Ectodermal cell (in vitro differentiated cells): ENCODE measurements around the gene FOXF2.

Experiments
- H3K27ac ChIP-seq: 2 replicates; pipeline ENCODE4 v1.7.0; 2013; ENCODE audit warnings: mild to moderate bottlenecking, low read depth, low read length; ENCODE audit not compliant: insufficient read depth, poor library complexity, severe bottlenecking
- H3K27me3 ChIP-seq: 2 replicates; pipeline ENCODE4 v1.7.0; 2013; ENCODE audit warnings: mild to moderate bottlenecking, low read length; ENCODE audit not compliant: insufficient read depth, control insufficient read depth, poor library complexity, severe bottlenecking
- H3K36me3 ChIP-seq: one replicate; pipeline ENCODE4 v1.7.0; 2013; ENCODE audit warnings: low read length; ENCODE audit not compliant: control insufficient read depth, insufficient read depth
- H3K4me1 ChIP-seq: one replicate; pipeline ENCODE4 v1.7.0; 2013; ENCODE audit warnings: low read length; ENCODE audit not compliant: control insufficient read depth, insufficient read depth
- H3K4me3 ChIP-seq: 2 replicates; pipeline ENCODE4 v1.7.0; 2013; ENCODE audit warnings: low read depth, low read length, control low read depth; ENCODE audit not compliant: insufficient read depth
- H3K9me3 ChIP-seq: 2 replicates; pipeline ENCODE4 v1.7.0; 2013; ENCODE audit warnings: mild to moderate bottlenecking, low read length, moderate library complexity; ENCODE audit not compliant: control insufficient read depth
- WGBS, 2 experiments: methylation state at CpG; one replicate each; pipeline ENCODE4 v1.1.7; 2013; ENCODE audit warnings: missing lambda C conversion rate in 2 of 2; 5-methylcytosine and 5-hydroxymethylcytosine counted together

The FOXF2 gene

GRCh38 chr6:1383729-1384548 is 5.4 kb upstream of the FOXF2 start:
- peaks cover 100% of the 10 kb centered on the region for H3K27me3 ChIP-seq
- H3K4me3 ChIP-seq, result no peak overlapping the region
- H3K36me3 ChIP-seq, result no peaks in the 10 kb centered on the region
- WGBS, 2 experiments, result 1% methylated on average over 71 of the region's 71 CpGs
- peaks cover 29% of the 10 kb centered on the region for H3K4me1 ChIP-seq
- no peaks in the 10 kb centered on the region for H3K9me3 ChIP-seq
- H3K27ac ChIP-seq, result no peak overlapping the region

GRCh38 chr6:1384549-1385128 is 4.7 kb upstream of the FOXF2 start:
- H3K27ac ChIP-seq, result no peak overlapping the region
- 2 to 3% methylated on average over 34 of the region's 34 CpGs for WGBS, 2 experiments

DNA sequence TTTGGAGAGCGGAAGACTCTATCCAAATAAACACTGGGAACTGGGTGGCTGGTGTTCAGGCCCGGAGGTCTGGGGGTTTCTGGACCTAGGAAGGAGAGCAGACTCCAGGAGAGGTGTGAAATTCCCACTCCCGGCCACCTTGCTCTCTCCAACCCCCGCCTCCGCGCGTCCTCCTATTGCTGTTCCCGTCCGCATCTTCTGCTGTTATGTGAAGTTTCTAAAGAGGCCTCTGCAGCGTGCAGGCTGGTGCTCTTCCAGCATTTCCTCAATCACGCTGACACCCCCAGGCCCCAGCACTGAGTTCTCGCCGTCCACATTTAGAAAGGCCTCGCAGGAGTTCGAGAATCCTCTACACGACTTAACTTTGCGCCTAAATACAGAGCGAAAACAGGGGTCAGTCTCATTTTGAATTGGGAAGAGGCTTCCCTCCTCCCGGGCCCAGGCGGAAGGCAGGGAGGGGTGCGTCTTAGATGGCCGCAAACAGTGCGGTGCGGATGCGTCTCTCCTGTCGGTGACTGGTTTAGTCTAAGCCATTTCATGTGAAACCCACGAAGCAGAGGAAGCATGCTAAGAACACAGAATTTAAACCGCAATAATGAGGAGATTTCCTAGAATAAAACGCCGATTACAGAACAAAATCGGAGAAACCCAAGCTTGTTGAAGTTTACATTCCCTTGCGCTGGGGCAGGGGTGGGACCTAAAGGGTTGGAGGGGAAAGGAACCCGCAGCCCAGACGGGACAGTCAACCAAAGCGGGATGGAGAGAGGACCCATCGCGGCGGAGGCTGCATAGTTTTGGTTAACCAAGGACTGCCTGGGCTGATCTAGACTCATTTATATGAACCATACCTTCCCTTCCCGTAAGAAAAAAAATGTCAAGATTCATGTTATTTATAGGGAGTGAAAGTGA is 4.0 kb upstream of the FOXF2 start:
- Histone ChIP-seq H3K4me3 (no peak overlapping the region), H3K27me3 (peaks cover 100% of the 10 kb centered on the region), H3K36me3 (no peaks in the 10 kb centered on the region), H3K4me1 (peaks cover 26% of the 10 kb centered on the region), H3K27ac (no peak overlapping the region), H3K9me3 (no peaks in the 10 kb centered on the region)
- WGBS, 2 experiments, result 4 to 5% methylated on average over 38 to 39 of the region's 39 CpGs

More at GRCh38 chr6:1384549-1385128, 4.7 kb upstream of the FOXF2 start:
- Histone ChIP-seq H3K27me3 (peaks cover 100% of the 10 kb centered on the region), H3K4me1 (peaks cover 26% of the 10 kb centered on the region), H3K9me3 (no peaks in the 10 kb centered on the region), H3K4me3 (no peak overlapping the region), H3K36me3 (no peaks in the 10 kb centered on the region)

DNA sequence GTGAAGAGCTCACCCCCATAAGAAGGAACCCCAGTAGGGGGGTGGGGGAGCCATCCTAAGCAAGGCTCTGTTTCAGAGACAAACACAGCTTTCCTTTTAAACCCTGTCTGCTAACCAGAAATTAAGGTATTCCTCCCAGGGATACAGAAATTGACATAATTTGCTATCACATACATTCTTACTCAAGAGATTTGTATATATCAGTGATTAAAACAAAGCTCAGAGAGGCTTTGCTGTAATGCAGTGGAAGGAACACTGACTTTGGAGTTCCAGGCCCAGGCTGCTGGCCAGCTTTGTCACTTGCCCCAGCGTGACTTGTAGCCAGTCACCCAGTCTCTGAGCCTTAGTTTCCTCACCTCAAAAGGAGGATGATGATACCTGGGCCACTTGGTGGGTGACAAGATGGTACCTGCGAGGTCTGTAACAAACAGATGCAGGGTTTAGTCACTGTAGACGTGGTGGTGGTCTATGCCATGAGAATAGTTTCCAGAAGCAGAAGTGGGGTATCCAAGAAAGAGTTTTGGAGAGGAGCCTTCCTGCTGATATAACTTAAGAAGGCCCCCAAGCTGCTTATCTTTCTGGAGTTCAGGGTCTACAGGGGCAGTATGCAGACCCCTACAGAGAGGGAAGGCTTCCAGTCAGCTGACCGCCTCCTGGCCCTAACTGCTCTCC is 3.2 kb upstream of the FOXF2 start:
- Histone ChIP-seq H3K4me1 (peaks cover 26% of the 10 kb centered on the region), H3K4me3 (no peak overlapping the region), H3K9me3 (no peaks in the 10 kb centered on the region), H3K27ac (no peak overlapping the region), H3K27me3 (peaks cover 100% of the 10 kb centered on the region), H3K36me3 (no peaks in the 10 kb centered on the region)
- WGBS, 2 experiments, result 15 to 24% methylated on average over 4 of the region's 4 CpGs

- H3K27ac ChIP-seq, result no peak overlapping the region
- H3K27me3 ChIP-seq, result peaks cover 100% of the 10 kb centered on the region
- 5 to 7% methylated on average over 7 to 11 of the region's 11 CpGs for WGBS, 2 experiments
- no peaks in the 10 kb centered on the region for H3K9me3 ChIP-seq
- no peak overlapping the region for H3K4me3 ChIP-seq
- no peaks in the 10 kb centered on the region for H3K36me3 ChIP-seq
- H3K4me1 ChIP-seq, result peaks cover 24% of the 10 kb centered on the region
Observed at GRCh38 chr6:1387538-1387875, 1.9 kb upstream of the FOXF2 start.

DNA sequence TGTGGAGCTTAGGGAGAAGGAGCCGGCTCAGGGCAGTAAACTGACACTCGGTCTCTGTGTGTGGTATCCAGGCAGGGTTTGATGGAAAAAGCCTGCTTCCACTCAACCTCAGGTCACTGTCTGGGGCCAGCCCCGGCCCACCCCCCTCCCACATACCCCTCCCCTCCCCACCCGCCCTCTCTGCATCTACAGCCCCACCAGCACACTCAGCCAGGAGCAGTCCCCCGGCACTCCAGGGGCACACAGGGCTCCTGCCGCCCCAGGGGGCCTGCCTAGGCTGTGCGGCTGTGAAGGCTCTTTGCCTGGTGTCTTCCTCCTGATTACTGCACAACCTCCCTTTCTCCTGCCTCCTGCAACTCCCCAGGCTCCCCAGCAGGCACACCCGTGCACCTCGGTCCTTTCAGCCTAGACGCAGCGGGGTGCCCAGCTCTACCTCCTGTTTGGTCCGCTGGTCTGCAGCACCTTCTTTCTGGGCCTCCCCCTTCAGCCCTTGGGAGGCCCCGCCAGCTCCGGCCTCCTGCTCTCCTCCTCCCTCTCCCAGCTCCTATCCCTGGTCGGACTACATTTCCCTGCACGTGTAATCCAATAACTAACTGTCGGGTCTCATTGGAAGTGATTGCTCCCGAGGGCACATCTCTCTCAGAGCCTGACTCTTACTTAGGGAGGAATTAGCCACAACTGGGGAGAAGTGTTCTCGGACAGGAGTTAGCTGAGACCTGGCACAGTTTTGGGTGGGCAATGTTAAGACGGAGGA is 1.3 kb upstream of the FOXF2 start:
- H3K9me3 ChIP-seq, result no peaks in the 10 kb centered on the region
- H3K4me3 ChIP-seq, result no peak overlapping the region
- no peaks in the 10 kb centered on the region for H3K36me3 ChIP-seq
- WGBS, 2 experiments, result 1% methylated on average over 18 to 19 of the region's 20 CpGs
- no peak overlapping the region for H3K27ac ChIP-seq
- H3K27me3 ChIP-seq, result peaks cover 100% of the 10 kb centered on the region
- H3K4me1 ChIP-seq, result peaks cover 28% of the 10 kb centered on the region

DNA sequence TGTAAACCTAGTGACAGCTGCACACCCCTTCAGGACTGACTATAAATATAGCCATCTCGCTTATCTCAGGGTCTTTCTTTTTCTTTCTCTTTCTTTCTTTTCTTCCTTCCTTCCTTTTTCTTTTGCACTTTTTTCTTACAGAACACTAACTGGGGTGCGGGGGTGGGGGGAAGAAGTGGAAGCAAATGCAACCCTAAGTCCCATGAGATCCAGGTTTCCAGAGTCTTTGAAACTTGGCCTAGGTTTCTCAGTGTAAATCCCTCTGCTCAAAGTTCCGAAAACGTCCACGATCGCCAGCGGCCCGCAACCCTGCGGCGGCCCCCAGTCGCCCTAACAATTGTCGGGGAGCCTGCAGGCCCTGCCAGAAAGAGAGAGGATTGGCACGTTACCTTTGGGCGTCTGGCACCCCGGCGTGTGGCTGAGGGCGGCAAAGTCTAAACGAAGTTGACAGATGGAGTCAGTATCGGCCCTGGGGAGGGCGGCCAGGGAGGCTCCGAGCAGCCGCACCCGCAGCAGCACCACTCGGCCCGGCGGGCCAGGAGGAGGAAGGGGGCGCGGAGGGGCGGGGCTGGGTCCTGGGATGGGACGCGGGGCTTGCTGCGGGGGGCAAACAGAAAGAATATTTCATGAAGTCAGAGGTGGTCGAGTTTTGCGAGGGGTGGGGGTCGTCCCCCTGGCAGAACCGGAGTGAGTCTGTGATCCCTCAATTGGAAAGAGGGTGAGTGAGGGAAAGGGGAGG is 577 bp upstream of the FOXF2 start:
- WGBS, 2 experiments, result 1% methylated on average over 36 of the region's 36 CpGs
- H3K4me1 ChIP-seq, result peaks cover 32% of the 10 kb centered on the region
- no peaks in the 10 kb centered on the region for H3K36me3 ChIP-seq
- H3K4me3 ChIP-seq, result no peak overlapping the region
- no peaks in the 10 kb centered on the region for H3K9me3 ChIP-seq
- H3K27ac ChIP-seq, result no peak overlapping the region
- H3K27me3 ChIP-seq, result peaks cover 100% of the 10 kb centered on the region

GRCh38 chr6:1390133-1390945 is 963 bp downstream of the FOXF2 start:
- H3K4me3 ChIP-seq, result peak overlapping the region; percentile 18
- peaks cover 35% of the 10 kb centered on the region for H3K4me1 ChIP-seq
- peaks cover 100% of the 10 kb centered on the region for H3K27me3 ChIP-seq
- 1% methylated on average over 106 of the region's 106 CpGs for WGBS, 2 experiments
- no peaks in the 10 kb centered on the region for H3K9me3 ChIP-seq
- no peaks in the 10 kb centered on the region for H3K36me3 ChIP-seq
- H3K27ac ChIP-seq, result no peak overlapping the region
